Esophagus (tissue), 2 donors: Measurements from ENCODE around the gene CDK14. TPM values are rescaled to one million over a fixed set of nuclear protein-coding genes. Genes with fewer than 3 reads are reported as not detected.

Source experiments
- H3K27ac ChIP-seq, 2 donors: one replicate each; pipeline ENCODE4 v1.5.1; 2013; ENCODE audit warnings: low read depth in 2 of 2, mild to moderate bottlenecking in 2 of 2, inconsistent platforms in 1 of 2, low read length in 1 of 2, moderate library complexity in 1 of 2
- H3K27me3 ChIP-seq, 2 donors: one replicate each; pipeline ENCODE4 v1.6.1; 2013; ENCODE audit warnings: low read length in 2 of 2, control low read depth in 1 of 2, mild to moderate bottlenecking in 1 of 2; ENCODE audit not compliant: insufficient read depth in 2 of 2, control insufficient read depth in 1 of 2
- H3K36me3 ChIP-seq, 2 donors: one replicate each; pipeline ENCODE4 v1.6.1; 2013; ENCODE audit warnings: low read length in 1 of 2; ENCODE audit not compliant: control insufficient read depth in 2 of 2, insufficient read depth in 2 of 2
- H3K4me1 ChIP-seq, 2 donors: one replicate each; pipeline ENCODE4 v1.6.1; 2013; ENCODE audit warnings: low read length in 1 of 2; ENCODE audit not compliant: control insufficient read depth in 2 of 2, insufficient read depth in 2 of 2
- H3K4me3 ChIP-seq, 2 donors: one replicate each; pipeline ENCODE4 v1.5.1; 2013; ENCODE audit warnings: low read length in 2 of 2, mild to moderate bottlenecking in 2 of 2, low read depth in 1 of 2, moderate library complexity in 1 of 2
- H3K9me3 ChIP-seq, 2 donors: one replicate each; pipeline ENCODE4 v1.6.1; 2013; ENCODE audit warnings: mild to moderate bottlenecking in 2 of 2, low read depth in 1 of 2, low read length in 1 of 2, moderate library complexity in 1 of 2; ENCODE audit not compliant: control insufficient read depth in 2 of 2, insufficient read depth in 1 of 2
- WGBS, 2 donors: extraction: QIAGEN DNeasy Blood & Tissue Kit; methylation state at CpG; one replicate each; pipeline ENCODE4 v1.1.7; 2013; 5-methylcytosine and 5-hydroxymethylcytosine counted together
- polyA plus RNA-seq, 2 donors: library from polyadenylated mRNA; stranded (reverse); fragments of 200-250 nt; gene quantifications; one replicate each; pipeline ENCODE4 v1.2.3, GENCODE V29; 2013
- donor health status: healthy with polysubstance abuse.
- donor health status: Bipolar disorder and iron deficiency.

Gene CDK14
- polyA plus RNA-seq, 2 donors: 0.51 to 0.59 TPM

GRCh38 chr7:91089382-91089963, 493.4 kb downstream of the CDK14 start:
- no peaks in the 10 kb centered on the region for H3K4me1 ChIP-seq
- H3K9me3 ChIP-seq: no peaks in the 10 kb centered on the region
- no peak overlapping the region for H3K4me3 ChIP-seq
- no peaks in the 10 kb centered on the region for H3K36me3 ChIP-seq
- no peak overlapping the region for H3K27ac ChIP-seq
- WGBS, 2 donors: 3 to 6% methylated on average over 5 of the region's 5 CpGs
- no peaks in the 10 kb centered on the region for H3K27me3 ChIP-seq

GRCh38 chr7:91090684-91091083, 494.6 kb downstream of the CDK14 start:
- Histone ChIP-seq H3K36me3 (no peaks in the 10 kb centered on the region), H3K27ac (no peak overlapping the region), H3K4me1 (no peaks in the 10 kb centered on the region), H3K4me3 (no peak overlapping the region), H3K9me3 (no peaks in the 10 kb centered on the region), H3K27me3 (no peaks in the 10 kb centered on the region)
- WGBS, 2 donors: 94 to 96% methylated on average over 7 of the region's 7 CpGs

GRCh38 chr7:91091631-91092030, 495.5 kb downstream of the CDK14 start:
- 83 to 86% methylated on average over 4 of the region's 4 CpGs for WGBS, 2 donors
- H3K9me3 ChIP-seq: no peaks in the 10 kb centered on the region
- H3K4me3 ChIP-seq: no peak overlapping the region
- no peaks in the 10 kb centered on the region for H3K27me3 ChIP-seq
- no peaks in the 10 kb centered on the region for H3K36me3 ChIP-seq
- no peak overlapping the region for H3K27ac ChIP-seq
- no peaks in the 10 kb centered on the region for H3K4me1 ChIP-seq

GRCh38 chr7:91093181-91093580, 497.1 kb downstream of the CDK14 start:
- Histone ChIP-seq H3K36me3 (no peaks in the 10 kb centered on the region), H3K9me3 (no peaks in the 10 kb centered on the region), H3K4me1 (no peaks in the 10 kb centered on the region), H3K27ac (no peak overlapping the region), H3K4me3 (no peak overlapping the region), H3K27me3 (no peaks in the 10 kb centered on the region)
- WGBS, 2 donors: 97 to 99% methylated on average over 3 of the region's 3 CpGs

DNA sequence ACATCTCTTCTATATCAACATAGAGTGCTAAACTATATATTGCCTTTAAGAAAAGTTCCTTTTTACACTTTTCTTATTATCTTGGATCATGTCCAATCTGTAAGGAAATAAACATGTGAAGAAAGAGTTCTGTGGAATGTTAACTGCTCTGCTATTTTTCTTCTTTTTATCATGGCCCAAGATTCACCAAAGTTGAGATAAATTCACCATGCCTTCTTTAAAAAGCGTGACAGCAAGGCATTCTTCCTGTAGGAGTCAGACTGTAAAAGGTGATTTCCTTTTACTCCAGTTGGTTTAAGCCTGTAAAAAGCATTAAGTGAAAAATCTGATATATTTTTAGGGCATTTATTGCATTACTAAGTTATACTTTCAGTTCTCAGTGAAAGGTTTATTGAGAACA, 502.4 kb downstream of the CDK14 start:
- H3K4me3 ChIP-seq: no peak overlapping the region
- no peak overlapping the region for H3K27ac ChIP-seq
- H3K9me3 ChIP-seq: no peaks in the 10 kb centered on the region
- H3K4me1 ChIP-seq: no peaks in the 10 kb centered on the region
- no peaks in the 10 kb centered on the region for H3K27me3 ChIP-seq
- no peaks in the 10 kb centered on the region for H3K36me3 ChIP-seq
- 87 to 95% methylated on average over 1 of the region's 1 CpG for WGBS, 2 donors

DNA sequence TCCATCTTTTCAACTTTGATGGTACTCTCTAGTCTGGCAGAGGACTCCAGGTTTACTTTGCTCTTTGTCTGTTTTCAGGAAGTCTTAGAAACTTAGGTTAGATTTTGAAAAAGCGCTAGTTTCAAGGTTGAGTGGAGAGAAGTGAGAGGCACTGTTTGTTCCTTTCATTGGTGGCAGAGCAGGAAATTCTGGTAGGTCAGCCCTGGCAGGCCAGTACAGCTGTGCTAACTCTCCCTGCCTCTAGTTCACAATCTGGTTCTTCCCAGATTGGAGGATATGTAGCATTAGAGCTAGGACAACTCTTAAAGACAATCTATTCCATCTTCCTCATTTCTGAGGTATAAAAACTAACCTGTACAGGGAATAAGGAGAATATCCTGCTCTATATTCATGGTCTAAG, 507.2 kb downstream of the CDK14 start:
- Histone ChIP-seq H3K9me3 (no peaks in the 10 kb centered on the region), H3K36me3 (no peaks in the 10 kb centered on the region), H3K4me1 (no peaks in the 10 kb centered on the region), H3K27me3 (no peaks in the 10 kb centered on the region), H3K4me3 (no peak overlapping the region), H3K27ac (no peak overlapping the region)
- WGBS, 2 donors: 83 to 90% methylated on average over 1 of the region's 1 CpG

DNA sequence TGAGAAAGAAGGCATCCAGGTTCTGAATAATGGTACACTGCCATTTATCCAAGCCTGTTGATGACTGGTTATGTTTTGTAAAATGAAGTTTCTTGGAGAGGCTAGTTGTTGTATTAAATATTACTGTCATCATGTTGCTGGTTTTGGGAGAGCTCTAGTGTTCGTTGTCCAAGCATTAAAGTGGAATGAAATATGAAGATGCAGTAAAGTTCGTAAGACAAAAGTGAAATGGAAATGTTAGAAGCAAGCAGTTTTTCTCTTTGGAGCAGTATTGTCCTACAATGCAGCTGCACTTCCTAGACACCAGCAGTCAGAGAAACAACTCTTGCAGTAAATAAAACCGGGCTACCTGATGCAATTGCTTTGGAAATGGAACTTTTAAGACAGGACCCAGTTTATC, 511.3 kb downstream of the CDK14 start:
- Histone ChIP-seq H3K36me3 (no peaks in the 10 kb centered on the region), H3K9me3 (no peaks in the 10 kb centered on the region), H3K4me1 (no peaks in the 10 kb centered on the region), H3K4me3 (no peak overlapping the region), H3K27ac (no peak overlapping the region), H3K27me3 (no peaks in the 10 kb centered on the region)
- 79 to 87% methylated on average over 3 of the region's 3 CpGs for WGBS, 2 donors

GRCh38 chr7:91109200-91109599, 513.1 kb downstream of the CDK14 start:
- 92 to 94% methylated on average over 3 of the region's 3 CpGs for WGBS, 2 donors
- no peaks in the 10 kb centered on the region for H3K36me3 ChIP-seq
- no peaks in the 10 kb centered on the region for H3K9me3 ChIP-seq
- no peak overlapping the region for H3K4me3 ChIP-seq
- H3K27ac ChIP-seq: no peak overlapping the region
- no peaks in the 10 kb centered on the region for H3K27me3 ChIP-seq
- H3K4me1 ChIP-seq: no peaks in the 10 kb centered on the region

- no peak overlapping the region for H3K27ac ChIP-seq
- no peaks in the 10 kb centered on the region for H3K27me3 ChIP-seq
- 28 to 49% methylated on average over 2 of the region's 2 CpGs for WGBS, 2 donors
These were observed 516.8 kb downstream of the CDK14 start for GRCh38 chr7:91112902-91113341.

GRCh38 chr7:91114232-91114631, 518.1 kb downstream of the CDK14 start:
- H3K27ac ChIP-seq: no peak overlapping the region
- no peaks in the 10 kb centered on the region for H3K36me3 ChIP-seq
- WGBS, 2 donors: 88 to 90% methylated on average over 6 of the region's 6 CpGs

More at GRCh38 chr7:91112902-91113341, 516.8 kb downstream of the CDK14 start:
- H3K4me3 ChIP-seq: no peak overlapping the region
- H3K4me1 ChIP-seq: no peaks in the 10 kb centered on the region
- H3K36me3 ChIP-seq: no peaks in the 10 kb centered on the region
- no peaks in the 10 kb centered on the region for H3K9me3 ChIP-seq

More at GRCh38 chr7:91114232-91114631, 518.1 kb downstream of the CDK14 start:
- H3K4me1 ChIP-seq: no peaks in the 10 kb centered on the region
- no peaks in the 10 kb centered on the region for H3K9me3 ChIP-seq
- H3K4me3 ChIP-seq: no peak overlapping the region
- no peaks in the 10 kb centered on the region for H3K27me3 ChIP-seq
